ENCODE results near the gene PSMD3.

Gene PSMD3

GRCh38 chr17:39980351-39981206, at the start of gene PSMD3:
TSS of gene PSMD3 (plus strand) at chr17:39980807. CDS start at chr17:39980971, 164 bp downstream.
- DNase-seq (ENCODE audit: low spot score), result peak; percentile 97
- in situ Hi-C loops (cut with MboI; ENCODE audit: low pct_unique_long_range_greater_than_20kb, low sequenced_read_pairs, unreplicated experiment), result no loop called here
- TF ChIP-seq, protein P1, sequence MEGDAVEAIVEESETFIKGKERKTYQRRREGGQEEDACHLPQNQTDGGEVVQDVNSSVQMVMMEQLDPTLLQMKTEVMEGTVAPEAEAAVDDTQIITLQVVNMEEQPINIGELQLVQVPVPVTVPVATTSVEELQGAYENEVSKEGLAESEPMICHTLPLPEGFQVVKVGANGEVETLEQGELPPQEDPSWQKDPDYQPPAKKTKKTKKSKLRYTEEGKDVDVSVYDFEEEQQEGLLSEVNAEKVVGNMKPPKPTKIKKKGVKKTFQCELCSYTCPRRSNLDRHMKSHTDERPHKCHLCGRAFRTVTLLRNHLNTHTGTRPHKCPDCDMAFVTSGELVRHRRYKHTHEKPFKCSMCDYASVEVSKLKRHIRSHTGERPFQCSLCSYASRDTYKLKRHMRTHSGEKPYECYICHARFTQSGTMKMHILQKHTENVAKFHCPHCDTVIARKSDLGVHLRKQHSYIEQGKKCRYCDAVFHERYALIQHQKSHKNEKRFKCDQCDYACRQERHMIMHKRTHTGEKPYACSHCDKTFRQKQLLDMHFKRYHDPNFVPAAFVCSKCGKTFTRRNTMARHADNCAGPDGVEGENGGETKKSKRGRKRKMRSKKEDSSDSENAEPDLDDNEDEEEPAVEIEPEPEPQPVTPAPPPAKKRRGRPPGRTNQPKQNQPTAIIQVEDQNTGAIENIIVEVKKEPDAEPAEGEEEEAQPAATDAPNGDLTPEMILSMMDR (IDR thresholded peaks at IDR 0.05; ENCODE audit: extremely low read depth, insufficient read depth, missing control alignments), result peak; percentile 70

GRCh38 chr17:39933912-39934311, 46.7 kb upstream of the PSMD3 start:
- DNase-seq (ENCODE audit: low spot score), result no peak
- in situ Hi-C loops (cut with MboI; ENCODE audit: low pct_unique_long_range_greater_than_20kb, low sequenced_read_pairs, unreplicated experiment), result no loop called here
- TF ChIP-seq, protein P1 (IDR thresholded peaks at IDR 0.05; ENCODE audit: extremely low read depth, insufficient read depth, missing control alignments), result no peak

GRCh38 chr17:39934324-39934723, 46.3 kb upstream of the PSMD3 start:
- TF ChIP-seq, protein P1 (IDR thresholded peaks at IDR 0.05; ENCODE audit: extremely low read depth, insufficient read depth, missing control alignments), result no peak
- no peak for DNase-seq (ENCODE audit: low spot score)
- in situ Hi-C loops (cut with MboI; ENCODE audit: low pct_unique_long_range_greater_than_20kb, low sequenced_read_pairs, unreplicated experiment), result no loop called here

DNA sequence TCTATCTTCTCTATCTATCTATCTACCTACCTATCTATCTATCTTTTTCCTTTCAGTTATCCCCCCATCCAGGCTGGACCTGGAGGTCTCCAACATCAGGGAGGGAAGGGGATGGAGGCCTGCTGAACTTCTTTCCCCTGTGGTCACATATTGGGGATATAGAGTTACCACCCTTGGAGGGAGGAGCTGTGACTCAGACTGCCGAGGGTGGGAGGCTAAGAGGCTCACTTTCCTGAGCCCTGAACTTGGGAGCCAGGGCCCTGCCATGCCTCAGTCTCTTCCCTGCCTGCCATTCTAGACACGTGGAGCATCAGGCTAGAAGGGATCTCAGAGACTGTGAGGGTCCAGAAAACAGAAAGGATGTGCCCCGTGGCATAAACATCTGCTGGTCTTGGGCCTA, 44.7 kb upstream of the PSMD3 start:
- DNase-seq (ENCODE audit: low spot score), result no peak
- TF ChIP-seq, protein P1 (IDR thresholded peaks at IDR 0.05; ENCODE audit: extremely low read depth, insufficient read depth, missing control alignments), result no peak
- in situ Hi-C loops (cut with MboI; ENCODE audit: low pct_unique_long_range_greater_than_20kb, low sequenced_read_pairs, unreplicated experiment), result no loop called here

DNA sequence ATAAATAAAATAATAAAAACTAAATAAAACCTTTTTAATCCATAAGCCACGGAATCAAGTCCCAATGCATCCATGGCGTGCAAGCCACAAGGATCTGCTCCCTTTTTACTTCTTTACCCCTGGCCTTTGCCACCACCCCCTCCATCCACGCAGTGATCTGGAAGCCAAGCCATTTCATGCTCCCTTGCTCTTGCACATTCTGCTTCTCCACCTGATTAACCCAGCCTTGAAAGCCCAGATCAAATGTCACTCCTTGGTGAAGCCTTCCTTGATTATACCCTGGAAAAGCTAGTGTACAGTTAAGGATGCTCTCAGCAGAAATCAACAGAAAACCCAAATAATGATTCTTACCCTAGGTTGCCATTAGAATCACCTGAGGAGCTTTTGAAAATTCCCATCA, 43.2 kb upstream of the PSMD3 start:
- in situ Hi-C loops (cut with MboI; ENCODE audit: low pct_unique_long_range_greater_than_20kb, low sequenced_read_pairs, unreplicated experiment), result no loop called here
- TF ChIP-seq, protein P1 (IDR thresholded peaks at IDR 0.05; ENCODE audit: extremely low read depth, insufficient read depth, missing control alignments), result no peak
- DNase-seq (ENCODE audit: low spot score), result no peak

- TF ChIP-seq, protein P1 (IDR thresholded peaks at IDR 0.05; ENCODE audit: extremely low read depth, insufficient read depth, missing control alignments), result peak; percentile 20
- in situ Hi-C loops (cut with MboI; ENCODE audit: low pct_unique_long_range_greater_than_20kb, low sequenced_read_pairs, unreplicated experiment), result no loop called here
- peak; percentile 69 for DNase-seq (ENCODE audit: low spot score)
Observed at GRCh38 chr17:39938140-39938869, 42.3 kb upstream of the PSMD3 start.

All from GM13977 (cell line).